GM19468 (cell line): ENCODE measurements around the gene HOXD3.

Experiments used
- ATAC-seq: cut with Tn5 transposase; IDR thresholded peaks from one replicate; pipeline ENCODE4 v1.9.1; 2021; ENCODE audit warnings: mild to moderate bottlenecking, moderate library complexity, moderate number of reproducible peaks; ENCODE audit not compliant: unreplicated experiment; ENCODE audit errors: extremely low read depth

Gene HOXD3

DNA sequence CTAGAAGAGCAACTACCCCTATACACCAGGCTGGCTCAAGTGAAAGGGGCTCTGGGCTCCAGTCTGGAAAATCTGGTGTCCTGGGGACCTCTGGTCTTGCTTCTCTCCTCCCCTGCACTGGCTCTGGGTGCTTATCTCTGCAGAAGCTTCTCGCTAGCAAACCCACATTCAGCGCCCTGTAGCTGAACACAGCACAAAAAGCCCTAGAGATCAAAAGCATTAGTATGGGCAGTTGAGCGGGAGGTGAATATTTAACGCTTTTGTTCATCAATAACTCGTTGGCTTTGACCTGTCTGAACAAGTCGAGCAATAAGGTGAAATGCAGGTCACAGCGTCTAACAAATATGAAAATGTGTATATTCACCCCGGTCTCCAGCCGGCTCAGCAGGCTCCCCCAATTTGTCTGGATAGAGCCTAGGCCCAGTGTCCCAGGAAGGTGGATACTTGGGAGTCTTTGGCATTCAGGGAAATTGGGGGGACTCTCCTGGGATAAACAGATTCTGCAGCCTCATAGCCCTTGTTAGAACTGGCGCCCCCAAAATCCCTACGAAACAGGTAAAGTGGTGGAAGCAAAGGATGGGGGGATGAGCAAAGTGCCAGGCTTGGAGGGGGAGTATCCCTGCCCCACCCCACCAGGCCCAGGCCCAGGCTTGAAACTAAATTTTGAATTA lies 8.2 kb upstream of the HOXD3 start:
- ATAC-seq = no peak

DNA sequence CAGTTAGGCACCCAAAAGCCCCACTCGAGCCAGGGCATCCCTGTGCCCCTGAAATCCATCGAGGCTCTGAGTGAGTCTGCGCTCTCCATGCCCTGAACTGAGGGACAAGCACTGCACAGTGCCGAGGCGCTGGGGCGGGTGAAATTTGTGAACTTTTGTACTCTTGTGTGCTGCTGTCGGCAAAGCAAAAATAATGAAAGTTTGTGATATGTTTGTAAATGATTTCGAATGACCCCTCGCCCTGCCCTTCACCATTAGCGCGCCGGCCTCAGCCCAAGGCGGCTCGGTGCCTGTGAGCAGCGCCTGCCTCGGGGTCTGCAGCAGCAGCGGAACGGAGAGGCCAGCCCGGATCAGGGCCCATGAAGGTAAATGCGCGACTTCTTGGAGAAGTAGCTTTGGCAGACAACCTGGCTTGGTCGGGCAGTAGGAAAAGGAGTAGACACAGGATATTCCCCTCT lies 7.6 kb upstream of the HOXD3 start:
- ATAC-seq = no peak

DNA sequence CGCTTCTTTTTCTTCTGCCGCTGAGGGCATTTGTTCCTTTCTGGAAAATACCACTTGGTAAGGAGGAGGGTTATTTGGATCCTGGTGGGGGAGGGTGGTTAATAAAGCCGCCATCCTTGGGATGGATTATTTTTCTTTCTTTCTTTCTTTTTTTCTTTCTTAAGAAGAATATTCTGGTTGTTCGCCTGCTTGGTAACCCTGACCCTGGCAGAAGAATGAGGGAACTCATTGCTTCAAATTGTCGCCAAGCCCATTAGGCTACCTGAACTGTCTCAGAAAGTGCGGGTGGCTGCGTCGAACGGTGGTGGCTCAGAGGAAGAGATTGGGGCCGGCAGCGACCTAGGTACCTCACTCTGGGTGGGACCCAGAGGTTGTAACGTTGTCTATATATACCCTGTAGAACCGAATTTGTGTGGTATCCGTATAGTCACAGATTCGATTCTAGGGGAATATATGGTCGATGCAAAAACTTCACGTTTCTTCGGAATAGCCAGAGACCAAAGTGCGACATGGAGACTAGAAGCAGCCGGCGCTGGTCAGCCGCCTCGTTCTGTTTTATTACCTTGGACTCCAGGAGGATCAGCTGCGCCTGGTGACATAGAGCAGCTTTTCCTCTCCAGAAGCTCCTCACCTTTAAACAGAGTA lies 7.0 kb upstream of the HOXD3 start:
- no peak for ATAC-seq

DNA sequence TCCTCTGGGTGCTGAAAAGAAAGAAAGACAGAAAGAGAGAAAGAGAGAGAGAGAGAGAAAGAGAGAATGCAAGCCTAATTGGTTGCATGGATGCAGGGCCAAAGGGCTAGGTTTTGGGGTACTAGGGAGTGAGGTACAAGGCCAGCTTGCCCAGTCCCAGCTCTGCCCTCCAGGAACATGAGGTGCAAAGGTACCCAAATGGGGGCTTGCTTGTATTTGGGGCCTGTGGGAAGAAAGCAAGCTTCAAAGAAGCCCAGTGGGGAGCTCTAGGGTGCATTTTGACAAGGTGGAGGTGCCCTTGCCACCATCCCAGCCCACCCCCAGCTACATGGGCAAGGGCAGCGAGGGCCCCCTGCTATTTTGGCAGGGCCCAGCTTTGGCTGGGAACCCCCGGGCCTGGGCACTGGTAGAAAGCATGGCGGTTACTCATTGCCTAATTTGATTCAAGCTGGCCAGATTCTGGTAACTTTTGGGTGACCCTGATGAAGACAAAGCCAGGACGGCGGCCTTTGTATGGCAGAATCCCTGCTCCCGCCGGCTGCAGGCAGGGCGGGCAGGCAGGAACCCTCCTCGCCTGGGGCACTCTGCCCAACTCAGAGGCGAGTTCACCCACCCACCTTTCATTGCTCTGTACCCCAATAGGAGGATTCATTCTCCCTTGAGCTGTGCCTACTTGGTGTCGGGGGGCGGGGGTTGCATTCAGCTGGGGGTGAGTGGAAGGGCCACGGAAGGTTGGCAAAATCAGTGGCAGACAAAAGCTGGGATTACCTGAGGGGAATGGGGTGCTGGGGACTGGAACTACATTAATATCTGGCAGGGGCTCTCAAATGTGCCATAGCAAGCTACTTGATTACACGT lies 6.3 kb upstream of the HOXD3 start:
- ATAC-seq = no peak

DNA sequence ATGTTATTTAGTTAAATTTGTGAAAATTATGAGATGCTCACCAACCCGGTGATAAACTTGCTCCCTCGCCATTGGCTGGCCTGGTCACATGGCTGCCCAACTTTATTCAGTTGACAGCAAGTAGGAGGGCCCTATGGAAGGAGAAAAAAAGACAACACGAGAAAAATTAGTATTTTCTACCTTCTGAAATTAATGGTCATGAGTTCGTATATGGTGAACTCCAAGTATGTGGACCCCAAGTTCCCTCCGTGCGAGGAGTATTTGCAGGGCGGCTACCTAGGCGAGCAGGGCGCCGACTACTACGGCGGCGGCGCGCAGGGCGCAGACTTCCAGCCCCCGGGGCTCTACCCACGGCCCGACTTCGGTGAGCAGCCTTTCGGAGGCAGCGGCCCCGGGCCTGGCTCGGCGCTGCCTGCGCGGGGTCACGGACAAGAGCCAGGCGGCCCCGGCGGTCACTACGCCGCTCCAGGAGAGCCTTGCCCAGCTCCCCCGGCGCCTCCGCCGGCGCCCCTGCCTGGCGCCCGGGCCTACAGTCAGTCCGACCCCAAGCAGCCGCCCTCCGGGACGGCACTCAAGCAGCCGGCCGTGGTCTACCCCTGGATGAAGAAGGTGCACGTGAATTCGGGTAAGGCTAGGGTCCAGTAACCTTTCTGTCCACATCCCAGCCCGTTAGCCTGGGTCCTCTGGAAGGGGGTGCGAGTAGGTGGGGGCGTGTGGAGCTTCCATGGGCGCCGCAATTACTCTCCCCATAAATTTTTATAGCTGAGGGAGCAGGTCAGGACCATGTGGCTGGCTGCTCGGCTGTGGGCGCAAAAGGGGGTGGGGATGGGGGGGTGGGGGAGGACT lies 5.4 kb upstream of the HOXD3 start, which contains the start of gene HOXD4:
TSS of gene HOXD4 (plus strand) at position 109 of the 846 bp plus-strand sequence. CDS start at position 193, 84 bp downstream.
- ATAC-seq = no peak

DNA sequence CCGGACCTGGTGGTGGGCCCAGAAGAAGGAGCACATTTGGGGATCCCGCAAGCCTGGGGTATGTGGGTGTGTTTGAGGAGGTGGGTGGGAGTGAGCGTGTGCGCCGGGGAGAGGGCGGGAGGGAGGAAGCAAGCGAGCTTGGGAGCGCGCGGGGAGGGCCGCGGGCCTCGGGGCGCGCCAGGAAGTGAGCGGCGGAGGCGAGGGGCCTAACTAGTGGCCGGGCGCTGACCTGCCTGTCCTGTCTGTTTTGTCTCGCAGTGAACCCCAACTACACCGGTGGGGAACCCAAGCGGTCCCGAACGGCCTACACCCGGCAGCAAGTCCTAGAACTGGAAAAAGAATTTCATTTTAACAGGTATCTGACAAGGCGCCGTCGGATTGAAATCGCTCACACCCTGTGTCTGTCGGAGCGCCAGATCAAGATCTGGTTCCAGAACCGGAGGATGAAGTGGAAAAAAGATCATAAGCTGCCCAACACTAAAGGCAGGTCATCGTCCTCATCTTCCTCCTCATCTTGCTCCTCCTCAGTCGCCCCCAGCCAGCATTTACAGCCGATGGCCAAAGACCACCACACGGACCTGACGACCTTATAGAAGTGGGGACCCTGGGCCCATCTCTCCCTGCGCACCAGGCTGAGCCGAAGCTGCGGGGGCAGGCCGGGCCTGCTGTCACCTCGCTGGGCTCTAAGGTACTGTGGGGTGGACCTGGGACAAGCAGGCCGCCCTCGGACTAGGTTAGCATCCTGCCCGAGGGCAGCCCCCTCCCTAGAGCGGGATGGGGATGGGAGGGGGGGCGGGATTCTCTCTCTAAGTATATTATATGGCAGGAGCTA lies 4.5 kb upstream of the HOXD3 start:
- no peak for ATAC-seq

DNA sequence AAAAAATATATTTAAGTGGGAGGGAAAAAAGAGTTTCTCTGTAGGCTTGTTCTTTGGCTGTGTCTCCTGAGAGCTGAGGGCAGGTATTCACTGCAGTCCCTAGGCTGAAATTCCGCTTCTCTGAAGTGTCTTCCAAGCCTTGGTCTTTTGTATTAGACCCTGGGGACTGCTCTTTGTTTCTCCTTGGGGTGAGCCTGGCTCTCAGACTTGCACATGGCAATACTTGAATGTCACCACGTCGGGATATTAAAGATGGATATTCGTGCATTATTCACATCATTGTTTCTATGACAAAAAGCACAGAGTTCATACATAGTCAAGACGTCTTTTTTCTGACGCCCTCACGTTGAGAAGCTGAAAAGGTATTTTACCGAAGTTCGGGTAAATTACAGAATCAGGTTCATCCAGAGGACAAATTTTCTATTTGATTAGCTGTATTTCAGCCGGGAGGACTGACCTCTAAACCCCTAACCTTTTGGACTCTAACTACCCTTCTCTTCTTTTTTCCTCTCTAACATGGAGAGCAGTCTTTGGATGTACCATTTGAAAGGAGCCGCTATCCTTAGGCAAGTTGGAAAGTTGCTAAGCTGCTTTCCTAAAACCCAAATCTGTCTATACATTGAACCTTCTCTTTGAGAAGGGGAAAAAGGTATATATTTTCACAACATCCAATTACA lies 2.4 kb upstream of the HOXD3 start:
- ATAC-seq = no peak

DNA sequence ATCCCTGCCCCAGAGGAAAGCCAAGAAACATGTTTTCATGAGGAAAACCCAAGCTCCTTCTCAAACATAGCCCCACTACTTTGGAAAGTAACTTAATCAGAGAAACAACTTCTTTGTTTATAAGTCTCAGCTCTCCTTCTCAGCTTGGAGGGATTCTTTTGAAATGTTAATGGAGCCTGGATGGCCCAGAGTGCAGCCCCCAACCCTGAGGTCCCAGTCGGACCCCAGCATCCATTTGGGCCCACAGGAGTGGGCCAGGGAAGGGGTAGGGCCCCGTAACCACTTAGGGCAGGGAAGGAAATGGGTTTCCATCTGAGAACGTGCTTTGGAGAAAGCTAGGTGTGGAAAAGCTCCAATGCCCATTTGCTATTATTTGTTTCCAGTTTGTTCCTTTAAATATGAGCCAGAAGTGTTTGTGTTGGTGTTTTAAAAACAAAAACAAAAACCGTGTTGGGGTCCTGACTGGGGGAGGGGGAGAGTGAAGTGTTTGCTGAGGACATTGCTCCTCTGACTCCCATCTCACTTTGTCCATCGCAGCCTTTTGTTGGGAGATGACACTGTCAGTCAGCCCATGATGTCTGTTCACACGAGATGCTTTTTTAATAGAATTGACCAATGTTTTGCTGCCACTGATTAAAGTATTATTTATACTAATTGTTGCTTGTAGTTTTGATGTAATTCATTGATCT lies 1.6 kb upstream of the HOXD3 start:
- no peak for ATAC-seq

DNA sequence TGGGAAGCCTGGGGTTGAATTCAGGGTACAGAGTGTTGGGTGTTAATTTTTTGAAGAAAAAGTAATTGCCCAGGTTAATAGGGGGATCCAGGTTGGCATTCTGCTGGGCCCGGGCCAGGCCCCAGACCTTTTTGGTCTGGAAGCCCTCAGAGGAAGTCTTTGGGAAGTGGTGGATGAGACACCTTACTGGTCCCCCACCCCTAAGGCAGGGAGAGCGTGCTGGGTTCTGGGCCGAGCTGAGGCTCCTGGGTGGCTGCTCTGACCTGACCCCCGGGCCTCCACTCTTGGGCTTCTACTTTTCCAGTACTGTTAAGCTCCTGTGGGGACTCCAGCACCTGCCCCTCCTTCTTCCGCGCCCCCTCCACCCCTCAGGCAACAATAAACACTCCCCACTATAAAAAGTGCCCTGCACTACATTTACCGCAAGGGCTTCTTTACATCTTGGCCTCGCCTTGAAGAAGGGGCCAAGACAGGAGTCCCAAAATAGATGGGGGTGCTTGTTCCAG lies 753 bp upstream of the HOXD3 start:
- no peak for ATAC-seq

DNA sequence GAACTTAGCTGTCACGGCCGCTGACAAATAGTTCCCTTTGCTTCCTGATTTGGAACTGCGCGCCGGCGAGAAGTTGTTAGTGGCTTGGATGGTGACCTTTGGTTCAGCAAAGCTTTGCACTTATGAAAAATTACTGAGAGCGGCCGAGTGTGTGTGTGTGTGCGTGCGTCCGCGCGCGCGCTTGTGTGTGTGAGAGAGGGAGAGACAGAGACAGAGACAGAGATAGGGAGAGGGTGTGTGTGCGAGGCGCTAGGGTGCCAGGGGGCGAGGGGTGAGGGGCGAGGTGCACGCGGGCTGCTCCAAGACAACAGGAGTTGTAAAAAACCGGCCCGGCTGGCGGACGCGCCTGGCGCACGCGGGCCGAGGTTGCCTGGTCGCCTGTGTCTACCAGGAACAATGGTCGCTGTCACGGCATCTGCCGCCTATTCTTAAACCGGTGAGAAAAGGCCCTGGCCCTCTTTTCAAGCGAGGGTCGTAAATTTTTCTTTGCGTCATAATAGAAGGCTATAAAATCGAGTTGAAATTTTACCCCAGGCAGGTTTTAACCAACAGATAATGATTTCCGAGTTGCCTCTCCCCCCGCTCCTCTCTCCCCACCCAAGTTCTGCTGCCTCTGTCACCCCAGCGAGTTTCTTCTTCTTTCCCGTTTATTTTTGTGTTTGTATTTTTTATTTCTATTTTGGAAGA lies 535 bp downstream of the HOXD3 start:
- no peak for ATAC-seq

DNA sequence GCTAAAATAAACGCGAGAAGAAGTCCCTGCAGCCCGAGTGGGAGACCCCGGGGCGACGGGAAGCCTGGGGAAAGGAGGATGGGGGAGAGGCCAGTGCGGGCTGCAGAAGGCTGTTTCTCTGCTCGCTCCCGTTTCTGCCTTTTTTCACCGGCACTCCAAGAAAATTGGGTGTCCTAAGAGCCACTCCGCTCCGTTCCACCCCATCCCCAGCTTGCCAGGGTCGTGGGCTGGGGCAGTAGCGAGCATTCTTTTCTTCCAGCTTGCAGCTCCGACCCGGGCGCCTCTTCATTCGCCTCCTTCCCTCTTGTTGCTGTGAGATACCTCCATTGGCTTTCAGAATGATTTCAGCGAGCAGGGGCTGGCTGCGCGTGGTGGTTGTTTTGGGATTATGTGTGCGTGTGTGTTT lies 1.1 kb downstream of the HOXD3 start:
- ATAC-seq = no peak

DNA sequence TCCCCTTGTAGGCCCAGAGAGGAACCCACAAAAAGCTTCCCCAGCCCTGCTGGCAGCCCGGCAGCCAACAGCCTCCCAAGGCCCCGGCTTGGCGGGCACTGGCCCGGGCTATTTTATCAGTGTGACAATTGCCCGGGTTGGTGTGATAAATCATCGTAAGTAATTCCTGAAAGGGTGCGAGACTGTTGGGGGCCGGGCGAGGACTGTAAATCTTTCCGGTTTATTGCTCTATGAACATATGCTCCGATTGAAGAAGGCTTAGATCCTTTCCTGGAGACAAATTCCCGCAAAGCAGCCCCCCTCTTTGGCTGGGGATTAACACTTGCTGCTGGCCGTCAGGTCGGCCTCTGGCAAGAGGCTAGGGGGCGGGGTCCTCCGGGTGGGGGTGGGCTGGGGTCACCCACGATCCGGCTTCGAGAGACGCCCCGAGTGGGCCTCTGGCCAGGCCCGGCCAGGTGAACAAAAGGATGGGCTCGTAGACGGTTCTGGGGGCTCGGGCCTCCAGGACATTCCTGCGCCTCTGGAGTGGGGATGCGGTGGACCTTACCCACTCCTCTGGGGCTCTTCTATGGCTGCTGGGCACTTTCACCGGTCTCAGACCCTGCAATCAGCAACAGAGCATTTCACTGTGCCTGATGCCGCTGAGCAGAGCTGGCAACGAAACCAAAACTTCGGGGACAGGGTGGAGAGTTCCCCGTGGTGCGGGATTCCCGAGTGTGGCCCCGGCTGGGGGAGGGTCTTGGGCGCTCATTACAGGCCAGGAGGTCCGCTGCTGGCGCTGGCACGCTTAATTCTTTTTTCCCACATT lies 2.0 kb downstream of the HOXD3 start:
- ATAC-seq = no peak

DNA sequence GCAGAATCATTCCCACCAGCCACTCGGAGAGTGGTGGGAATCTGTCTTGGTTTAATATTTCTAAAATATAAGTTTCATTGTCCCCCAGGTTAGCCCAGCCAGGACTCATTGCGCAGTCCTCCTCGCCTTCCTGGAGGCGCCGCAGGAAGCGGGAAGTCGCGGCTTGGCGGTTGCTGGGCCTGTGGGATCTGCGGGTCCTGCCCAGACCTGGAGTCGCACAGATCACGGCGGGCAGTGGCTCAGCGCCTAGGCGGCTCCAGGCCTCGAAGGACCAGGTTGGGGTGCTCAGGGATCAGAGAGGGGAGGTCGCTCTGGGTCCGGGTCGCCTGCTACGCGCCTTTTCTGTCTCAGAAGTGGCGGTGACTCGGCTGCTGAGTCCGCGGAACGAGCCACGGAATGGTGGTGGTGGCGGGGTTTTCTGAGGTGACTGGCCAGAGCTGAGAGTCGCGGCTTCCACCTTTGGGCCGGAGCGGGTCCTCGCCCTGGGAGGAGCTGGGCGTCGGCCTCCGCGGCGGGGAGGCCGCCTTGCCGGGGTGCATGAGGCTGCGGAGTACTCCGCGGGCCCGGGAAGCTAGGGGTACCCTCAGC lies 2.6 kb downstream of the HOXD3 start:
- ATAC-seq = no peak

DNA sequence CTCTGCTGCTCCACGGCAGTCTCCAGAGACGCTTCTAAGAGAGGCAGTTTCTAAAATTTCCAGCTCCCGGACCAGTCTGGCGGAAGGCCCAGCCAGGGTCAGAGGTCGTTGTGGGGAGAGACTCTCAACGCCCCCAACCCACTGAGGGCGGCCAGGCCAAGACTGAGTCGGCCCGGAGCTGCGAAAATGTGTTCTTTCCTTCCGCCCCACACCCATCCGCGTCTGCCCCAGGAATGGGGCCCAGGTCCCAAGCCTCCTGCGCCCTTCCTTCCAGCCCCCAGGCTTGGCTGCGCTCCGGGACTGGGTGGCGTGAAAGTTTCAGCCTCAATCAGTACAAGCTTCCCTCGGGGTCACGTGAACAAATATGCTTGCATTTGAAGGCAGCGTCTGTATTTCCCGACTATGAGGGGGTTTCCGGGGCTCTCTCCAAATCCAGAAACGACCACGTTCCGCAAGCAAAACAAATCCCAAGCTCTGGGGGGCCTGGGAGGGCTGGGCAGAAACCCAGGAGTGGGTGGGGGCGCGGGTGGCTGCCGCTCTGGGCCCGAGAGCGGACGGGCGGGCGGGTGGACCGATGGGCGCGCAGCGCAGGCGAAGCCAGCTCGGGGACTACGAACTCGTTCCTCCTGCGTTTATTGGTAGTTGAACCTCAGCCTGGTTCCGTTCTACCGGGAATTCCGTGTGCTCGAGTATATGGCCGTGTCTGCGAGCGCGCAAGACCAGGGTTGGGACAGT lies 3.3 kb downstream of the HOXD3 start:
- ATAC-seq = no peak

DNA sequence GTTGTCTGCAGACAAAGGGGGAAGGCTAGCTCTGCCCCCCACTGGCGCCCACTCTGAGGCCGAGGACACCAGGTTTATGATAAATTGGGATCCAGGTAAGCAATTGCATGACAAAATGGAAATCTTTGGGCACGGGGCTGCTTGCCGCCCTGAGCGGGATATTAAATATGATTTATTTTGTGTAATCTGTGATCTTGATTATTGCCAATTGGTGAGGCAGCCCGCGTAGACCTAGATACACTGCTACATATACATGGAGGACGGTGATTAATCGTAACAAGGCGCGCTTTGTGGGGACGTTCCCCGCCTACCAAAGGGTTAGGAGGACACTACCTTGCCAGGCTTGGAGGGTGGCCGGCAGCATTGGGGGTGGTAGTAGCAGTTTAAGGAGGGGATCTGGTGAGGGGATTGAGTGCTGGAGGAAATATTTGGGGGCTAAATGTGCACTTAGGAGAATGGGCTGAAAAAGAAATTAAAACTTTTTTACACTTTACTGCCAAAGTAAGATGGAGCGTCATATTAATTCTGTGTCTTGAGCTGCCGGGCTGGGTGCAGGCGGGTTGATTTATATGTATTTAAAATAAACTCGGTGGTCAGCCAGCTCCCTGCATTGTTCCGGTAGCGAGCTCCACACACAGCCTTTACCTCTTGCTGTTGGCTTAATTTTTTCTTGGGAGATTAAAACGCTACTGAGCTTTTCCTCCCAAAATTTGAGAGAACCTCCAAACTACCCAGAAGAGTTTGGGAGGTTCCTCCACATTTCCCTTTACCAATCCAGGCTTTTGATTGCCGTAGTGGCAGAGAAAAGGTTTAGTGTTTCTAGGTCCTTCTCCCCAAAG lies 4.1 kb downstream of the HOXD3 start:
- ATAC-seq = no peak
